Activated CD4-positive, alpha-beta T cell treated with anti-CD3 and anti-CD28 coated beads, Interleukin-2, Interleukin-4, amounts not matched to agents 100 ng/mL and 50 ng/mL, durations not matched to agents 16 hours and 8 hours (primary cell): Measurements from ENCODE around the gene SERPINB11.
"Not testable (repeated sequence)": the region's sequence is repeated elsewhere in the genome, so short reads cannot be mapped to it uniquely, and the experiment has no call there.

Source experiments
- DNase-seq: peaks from one replicate; pipeline ENCODE4 v3.0.0-alpha.2; 2020; ENCODE audit warnings: low spot score

SERPINB11 gene

GRCh38 chr18:63702660-63703059, at the start of gene SERPINB11:
TSS of gene SERPINB11 (plus strand) at chr18:63702960. CDS start at chr18:63710194, 7,234 bp downstream.
- DNase-seq, result no peak

GRCh38 chr18:63658920-63659319, 43.8 kb upstream of the SERPINB11 start:
- not testable (repeated sequence) for DNase-seq

DNA sequence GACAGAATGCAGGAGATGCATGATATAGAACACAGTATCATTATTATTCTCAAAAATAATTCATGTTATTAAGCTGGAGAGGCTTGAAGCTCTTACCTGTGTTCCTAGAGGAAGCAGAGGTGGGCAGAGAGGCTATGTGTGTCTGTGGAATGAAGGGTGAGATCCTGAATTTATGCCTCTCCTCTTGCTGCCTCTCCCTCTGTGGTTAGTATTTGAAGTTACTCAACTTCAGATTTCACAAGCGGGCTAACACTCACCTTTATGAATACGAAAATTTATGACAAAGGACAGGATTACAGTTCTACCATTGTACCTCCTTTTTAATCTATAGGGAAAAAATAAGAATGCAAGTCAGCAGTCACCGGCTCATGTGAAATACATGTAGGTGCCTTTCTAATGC, 41.0 kb upstream of the SERPINB11 start, which contains the start of gene SERPINB3:
Gene SERPINB3, minus strand, starts transcription at position 144 of the 400 bp plus-strand sequence. CDS start 677 bp downstream, outside the sequence.
- not testable (repeated sequence) for DNase-seq

DNA sequence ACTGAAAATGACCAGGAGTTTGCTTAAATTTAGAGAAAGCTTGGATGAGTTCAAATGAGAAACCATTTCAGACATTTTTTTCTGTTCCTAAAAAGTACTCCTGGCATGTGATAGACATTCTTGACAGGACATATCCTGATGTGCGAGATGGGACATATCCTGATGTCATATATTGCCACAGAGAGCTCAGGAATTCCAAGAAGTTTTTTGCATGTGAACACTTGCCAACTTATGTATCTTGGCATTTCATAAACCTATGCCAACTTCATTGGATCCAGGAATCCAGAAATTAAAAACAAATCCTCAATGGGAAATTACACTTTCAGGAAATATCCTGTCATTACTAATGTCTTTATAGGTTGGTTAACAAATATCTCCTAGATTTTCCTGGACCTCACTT, 38.2 kb upstream of the SERPINB11 start:
- DNase-seq, result no peak

- DNase-seq, result no peak
Observed at GRCh38 chr18:63676526-63677323, 26.0 kb upstream of the SERPINB11 start.

GRCh38 chr18:63677500-63678225, 25.1 kb upstream of the SERPINB11 start:
- DNase-seq, result no peak

- DNase-seq, result no peak
Observed at GRCh38 chr18:63679820-63680606, 22.7 kb upstream of the SERPINB11 start.

GRCh38 chr18:63681449-63682340, 21.1 kb upstream of the SERPINB11 start:
- no peak for DNase-seq

GRCh38 chr18:63683152-63683551, 19.6 kb upstream of the SERPINB11 start:
- DNase-seq, result no peak

DNA sequence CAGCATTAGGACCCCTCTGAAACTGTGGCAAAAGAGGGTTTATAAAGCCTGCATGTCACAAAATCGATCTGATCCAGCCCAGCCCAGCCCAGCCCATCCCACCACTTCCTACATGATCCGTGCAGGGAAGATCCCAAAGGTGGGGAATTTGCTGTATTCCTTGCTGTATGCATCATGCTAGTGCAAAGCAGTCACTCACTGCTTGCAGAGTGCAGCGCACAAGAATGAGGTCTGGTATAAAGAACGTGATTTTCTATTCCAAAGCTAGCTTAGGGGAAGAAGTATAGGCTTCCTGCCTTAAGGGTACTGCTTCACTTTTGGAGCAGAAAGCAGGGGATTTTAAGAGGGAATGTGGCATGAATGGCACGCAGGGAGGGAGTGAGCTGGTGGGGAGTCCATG, 18.9 kb upstream of the SERPINB11 start:
- DNase-seq, result no peak

DNA sequence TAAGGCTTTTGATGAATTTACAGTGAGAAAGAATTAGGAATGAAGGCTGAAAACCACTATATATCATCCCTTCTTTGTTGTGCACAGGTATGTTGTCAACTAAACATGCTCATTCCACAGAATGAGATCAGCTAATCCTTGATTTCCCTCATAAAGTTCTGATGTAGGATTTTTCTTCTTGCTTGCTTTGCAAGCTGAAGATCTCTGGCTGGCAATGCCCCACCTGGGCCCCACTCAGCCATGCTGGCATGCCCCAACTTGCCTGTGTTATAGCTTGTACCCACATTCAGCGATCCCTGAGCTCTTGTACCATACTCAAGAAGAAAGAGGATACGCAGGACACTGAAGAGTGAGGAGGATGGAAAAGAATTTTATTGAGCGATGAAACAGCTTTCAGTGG, 18.0 kb upstream of the SERPINB11 start:
- DNase-seq, result no peak

- no peak for DNase-seq
Observed at GRCh38 chr18:63686871-63687270, 15.9 kb upstream of the SERPINB11 start.

DNA sequence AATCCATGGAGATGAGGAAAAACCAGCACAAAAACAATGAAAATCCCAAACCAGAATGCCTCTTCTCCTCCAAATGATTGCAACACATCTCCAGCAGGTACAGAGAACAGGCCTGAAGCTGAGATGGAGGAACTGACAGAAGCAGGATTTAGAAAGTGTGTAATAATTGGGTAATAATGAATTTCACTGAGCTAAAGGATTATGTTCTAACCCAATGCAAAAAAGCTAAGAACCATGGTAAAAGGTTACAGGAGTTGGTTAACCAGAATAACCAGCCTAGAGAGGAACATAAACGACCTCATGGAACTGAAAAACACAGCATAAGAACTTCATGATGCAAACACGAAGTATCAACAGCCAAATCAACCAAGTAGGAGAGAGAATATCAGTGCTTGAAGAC, 13.7 kb upstream of the SERPINB11 start:
- no peak for DNase-seq

- no peak for DNase-seq
Observed at GRCh38 chr18:63697097-63697660, 5.6 kb upstream of the SERPINB11 start.

DNA sequence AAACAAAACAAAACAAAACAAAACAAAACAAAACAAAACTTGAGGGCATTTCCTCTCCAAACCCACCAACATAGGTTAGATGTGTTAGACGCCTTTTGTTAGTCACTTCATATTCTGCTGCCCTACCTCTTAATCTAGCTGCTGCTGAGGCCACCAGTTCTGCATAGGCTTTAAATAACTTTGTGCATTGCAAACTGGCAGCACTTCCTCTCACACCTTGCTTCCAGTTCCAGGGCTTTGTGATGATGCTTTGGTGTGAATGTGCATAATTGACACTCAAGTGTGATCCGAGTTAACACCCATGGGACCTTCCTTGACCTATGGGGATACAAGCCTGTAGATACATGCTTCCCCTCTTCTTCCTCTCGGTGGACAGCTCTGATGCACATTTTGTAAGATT, 2.3 kb upstream of the SERPINB11 start:
- no peak for DNase-seq

DNA sequence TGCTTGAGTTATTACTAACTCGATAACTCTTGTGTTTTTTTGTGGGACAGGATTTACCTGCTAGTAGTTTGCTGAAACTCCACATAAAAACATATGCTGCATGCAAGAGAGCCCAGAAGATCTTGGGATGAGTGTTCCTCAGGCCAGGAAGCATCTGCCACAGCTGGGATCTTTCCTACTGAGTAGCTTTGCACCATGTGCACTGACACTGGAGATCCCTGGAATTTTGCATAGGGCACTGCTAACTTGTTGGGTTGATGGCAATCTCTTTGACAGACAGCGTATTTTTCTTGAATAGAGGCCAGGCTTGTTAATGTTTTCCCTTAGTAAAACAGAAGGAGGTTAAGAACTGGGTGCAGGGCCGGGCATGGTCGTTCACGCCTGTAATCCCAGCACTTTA, 808 bp upstream of the SERPINB11 start:
- no peak for DNase-seq

GRCh38 chr18:63705401-63705800, 2.6 kb downstream of the SERPINB11 start:
- DNase-seq, result no peak

- DNase-seq, result no peak
Observed at GRCh38 chr18:63707816-63708215, 5.1 kb downstream of the SERPINB11 start.

GRCh38 chr18:63708650-63709049, 5.9 kb downstream of the SERPINB11 start:
- no peak for DNase-seq

- no peak for DNase-seq
Observed at GRCh38 chr18:63725682-63726480, 23.1 kb downstream of the SERPINB11 start.
